DND-41 (cell line): ENCODE results near the gene CPNE9.

Experiments
- ATAC-seq: fragments of 200-7000 bp; cut with Tn5 transposase; 3 replicates; pipeline ENCODE4 v1.9.1; 2021; ENCODE audit warnings: low read depth; ENCODE audit not compliant: insufficient read depth
- DNase-seq: peaks from one replicate; pipeline ENCODE4 v3.0.0-alpha.2; 2020
- H2AFZ ChIP-seq: 2 replicates; pipeline ENCODE4 v1.6.0; 2012; ENCODE audit warnings: low read depth, low read length
- H3K27ac ChIP-seq: 2 replicates; pipeline ENCODE4 v1.5.1; 2012; ENCODE audit warnings: low read length, inconsistent platforms
- H3K27me3 ChIP-seq: fragments of 200-600 bp; sonication (generic); 2 replicates; pipeline ENCODE4 v1.6.0; 2012; ENCODE audit warnings: low read length, mild to moderate bottlenecking, inconsistent platforms; ENCODE audit not compliant: insufficient read depth, poor library complexity
- H3K36me3 ChIP-seq: 2 replicates; pipeline ENCODE4 v1.5.1; 2012; ENCODE audit warnings: low read length, inconsistent platforms; ENCODE audit not compliant: insufficient read depth
- H3K4me1 ChIP-seq: 2 replicates; pipeline ENCODE4 v1.5.1; 2012; ENCODE audit warnings: mild to moderate bottlenecking, low read length; ENCODE audit not compliant: insufficient read depth
- H3K4me2 ChIP-seq: 2 replicates; pipeline ENCODE4 v1.6.0; 2012; ENCODE audit warnings: mild to moderate bottlenecking, moderate library complexity, low read length, inconsistent platforms; ENCODE audit not compliant: insufficient read depth
- H3K4me3 ChIP-seq, 2 experiments: fragments of 200-600 bp in 1 of 2; shearing (Covaris generic) in 1 of 2; 2 replicates each; pipeline ENCODE4 v1.5.1; 2012 to 2016; ENCODE audit warnings: inconsistent platforms in 2 of 2, low read length in 2 of 2, mild to moderate bottlenecking in 2 of 2, low read depth in 1 of 2, moderate library complexity in 1 of 2
- H3K79me2 ChIP-seq: 2 replicates; pipeline ENCODE4 v1.6.0; 2012; ENCODE audit warnings: low read length, inconsistent platforms; ENCODE audit not compliant: insufficient read depth
- H3K9ac ChIP-seq: 2 replicates; pipeline ENCODE4 v1.6.0; 2012; ENCODE audit warnings: low read depth, mild to moderate bottlenecking, inconsistent platforms, low read length, moderate library complexity
- H3K9me3 ChIP-seq: 2 replicates; pipeline ENCODE4 v1.5.1; 2012; ENCODE audit warnings: low read length, moderate library complexity, mild to moderate bottlenecking, inconsistent platforms; ENCODE audit not compliant: insufficient read depth, severe bottlenecking
- H4K20me1 ChIP-seq: 2 replicates; pipeline ENCODE4 v1.6.0; 2012; ENCODE audit warnings: low read length; ENCODE audit not compliant: insufficient read depth
- CTCF ChIP-seq: IDR thresholded peaks from 2 replicates; pipeline ENCODE4 v1.5.1; 2012; ENCODE audit warnings: borderline replicate concordance, low read length, moderate library complexity, mild to moderate bottlenecking; ENCODE audit not compliant: poor library complexity, severe bottlenecking; ENCODE audit errors: extremely low read depth
- EZH2 ChIP-seq: IDR thresholded peaks from 3 replicates; pipeline ENCODE4 v1.6.1; 2012; ENCODE audit warnings: borderline replicate concordance, low read depth, mild to moderate bottlenecking, moderate library complexity, low read length, inconsistent platforms; ENCODE audit not compliant: severe bottlenecking

Gene CPNE9

GRCh38 chr3:9779075-9779593 lies 75.5 kb downstream of the CPNE9 start:
- no peak overlapping the region for H3K27ac ChIP-seq
- DNase-seq: no peak
- no peak overlapping the region for H3K4me3 ChIP-seq

More at GRCh38 chr3:9779075-9779593, 75.5 kb downstream of the CPNE9 start:
- H2AFZ ChIP-seq: no peak overlapping the region
- no peak for ATAC-seq
- H3K79me2 ChIP-seq: no peaks in the 10 kb centered on the region
- H3K36me3 ChIP-seq: peaks cover 23% of the 10 kb centered on the region
- TF ChIP-seq EZH2 (no peak), CTCF (no peak)
- peaks cover 28% of the 10 kb centered on the region for H3K4me1 ChIP-seq
- H3K27me3 ChIP-seq: peaks cover 8% of the 10 kb centered on the region
- H4K20me1 ChIP-seq: peaks cover 31% of the 10 kb centered on the region
- no peak overlapping the region for H3K9ac ChIP-seq
- no peak overlapping the region for H3K4me2 ChIP-seq
- no peaks in the 10 kb centered on the region for H3K9me3 ChIP-seq
